HCT116 (cell line): ENCODE data around the gene PKN3.

Experiments
- SRF ChIP-seq: IDR thresholded peaks from 2 replicates; pipeline ENCODE4 v1.6.1; 2012; ENCODE audit warnings: low read depth
- ZNF274 ChIP-seq: fragments of 200-500 bp; sonication (Bioruptor generic); IDR thresholded peaks from 2 replicates; pipeline ENCODE4 v1.6.1; 2014; ENCODE audit warnings: mild to moderate bottlenecking, low read depth, low read length, inconsistent platforms
- TF ChIP-seq, protein P1 (sequence below): IDR thresholded peaks from 2 replicates; pipeline ENCODE4 v1.6.1; 2012; ENCODE audit warnings: low read depth

DNA sequence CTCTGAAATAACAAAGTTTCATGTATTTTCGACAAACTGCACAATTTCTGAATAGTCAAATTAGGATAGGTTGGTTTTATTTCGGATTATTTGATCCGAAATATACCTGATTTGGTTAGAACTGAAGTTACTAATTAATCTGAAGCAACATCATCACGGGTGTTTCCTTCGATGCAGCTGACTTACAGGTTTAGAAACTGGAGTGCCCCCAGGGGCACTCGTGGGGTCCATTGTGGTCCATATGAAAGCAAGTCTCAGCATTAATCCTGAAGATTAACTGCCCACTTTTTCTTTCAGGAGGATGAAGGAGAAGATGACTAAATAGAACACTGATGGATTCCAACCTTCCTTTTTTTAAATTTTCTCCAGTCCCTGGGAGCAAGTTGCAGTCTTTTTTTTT is 8.0 kb upstream of the PKN3 start:
- TF ChIP-seq, protein P1, sequence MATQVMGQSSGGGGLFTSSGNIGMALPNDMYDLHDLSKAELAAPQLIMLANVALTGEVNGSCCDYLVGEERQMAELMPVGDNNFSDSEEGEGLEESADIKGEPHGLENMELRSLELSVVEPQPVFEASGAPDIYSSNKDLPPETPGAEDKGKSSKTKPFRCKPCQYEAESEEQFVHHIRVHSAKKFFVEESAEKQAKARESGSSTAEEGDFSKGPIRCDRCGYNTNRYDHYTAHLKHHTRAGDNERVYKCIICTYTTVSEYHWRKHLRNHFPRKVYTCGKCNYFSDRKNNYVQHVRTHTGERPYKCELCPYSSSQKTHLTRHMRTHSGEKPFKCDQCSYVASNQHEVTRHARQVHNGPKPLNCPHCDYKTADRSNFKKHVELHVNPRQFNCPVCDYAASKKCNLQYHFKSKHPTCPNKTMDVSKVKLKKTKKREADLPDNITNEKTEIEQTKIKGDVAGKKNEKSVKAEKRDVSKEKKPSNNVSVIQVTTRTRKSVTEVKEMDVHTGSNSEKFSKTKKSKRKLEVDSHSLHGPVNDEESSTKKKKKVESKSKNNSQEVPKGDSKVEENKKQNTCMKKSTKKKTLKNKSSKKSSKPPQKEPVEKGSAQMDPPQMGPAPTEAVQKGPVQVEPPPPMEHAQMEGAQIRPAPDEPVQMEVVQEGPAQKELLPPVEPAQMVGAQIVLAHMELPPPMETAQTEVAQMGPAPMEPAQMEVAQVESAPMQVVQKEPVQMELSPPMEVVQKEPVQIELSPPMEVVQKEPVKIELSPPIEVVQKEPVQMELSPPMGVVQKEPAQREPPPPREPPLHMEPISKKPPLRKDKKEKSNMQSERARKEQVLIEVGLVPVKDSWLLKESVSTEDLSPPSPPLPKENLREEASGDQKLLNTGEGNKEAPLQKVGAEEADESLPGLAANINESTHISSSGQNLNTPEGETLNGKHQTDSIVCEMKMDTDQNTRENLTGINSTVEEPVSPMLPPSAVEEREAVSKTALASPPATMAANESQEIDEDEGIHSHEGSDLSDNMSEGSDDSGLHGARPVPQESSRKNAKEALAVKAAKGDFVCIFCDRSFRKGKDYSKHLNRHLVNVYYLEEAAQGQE: no peak
- TF ChIP-seq SRF (no peak), ZNF274 (no peak)
